GM18867 (cell line): Measurements from ENCODE around the gene CIBAR2.

Experiments
- ATAC-seq: cut with Tn5 transposase; IDR thresholded peaks from one replicate; pipeline ENCODE4 v1.9.1; 2021; ENCODE audit warnings: mild to moderate bottlenecking, moderate library complexity; ENCODE audit not compliant: unreplicated experiment

Gene CIBAR2

DNA sequence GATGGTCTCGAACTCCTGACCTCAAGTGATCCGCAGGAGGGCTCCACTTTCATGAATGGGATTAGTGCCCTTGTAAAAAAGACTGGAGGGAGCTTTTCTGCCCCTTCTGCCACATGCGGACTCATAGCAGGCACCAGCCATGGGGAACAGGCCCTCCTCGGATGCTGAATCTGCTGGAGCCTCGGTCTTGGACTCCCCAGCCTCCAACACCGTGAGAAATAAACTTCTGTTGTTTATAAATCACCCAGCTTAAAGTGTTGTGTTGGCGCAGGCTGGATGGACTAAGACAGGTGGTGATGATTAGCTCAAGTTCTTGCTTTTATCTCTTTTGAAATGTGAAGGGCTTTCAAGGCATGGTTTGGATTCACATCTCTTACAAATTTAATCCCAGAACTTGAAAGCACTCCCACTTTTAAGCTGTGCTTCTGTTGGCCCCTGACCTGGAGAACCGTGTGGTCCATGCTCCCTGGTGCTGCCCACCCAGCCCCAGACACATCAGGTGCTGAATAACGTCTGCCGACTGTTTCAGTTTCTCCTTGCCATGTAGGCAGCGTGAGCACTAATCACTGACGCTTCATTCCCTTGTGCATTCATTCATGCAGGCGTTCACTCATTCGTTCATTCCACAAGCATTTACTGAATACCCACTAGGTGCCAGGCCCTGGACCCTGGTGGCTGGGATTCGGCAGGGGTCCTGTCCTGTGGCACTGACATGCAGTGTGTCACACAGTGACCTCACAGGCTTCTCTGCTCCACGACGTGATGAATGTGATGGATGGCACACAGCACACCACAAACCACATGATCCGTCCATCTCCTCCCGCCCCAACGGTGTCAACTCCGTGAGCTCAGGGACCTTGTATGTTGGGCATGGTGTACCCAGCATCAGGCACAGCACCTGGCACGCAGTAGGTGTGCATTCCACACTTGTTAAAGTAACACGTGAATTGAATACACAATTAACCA, 8.9 kb downstream of the CIBAR2 start:
- no peak for ATAC-seq

- ATAC-seq, result no peak
Measured at GRCh38 chr16:85101956-85102630, 10.2 kb downstream of the CIBAR2 start.

GRCh38 chr16:85100265-85100664, 12.0 kb downstream of the CIBAR2 start:
- ATAC-seq, result no peak

- no peak for ATAC-seq
Measured at GRCh38 chr16:85098565-85098964, 13.7 kb downstream of the CIBAR2 start.

DNA sequence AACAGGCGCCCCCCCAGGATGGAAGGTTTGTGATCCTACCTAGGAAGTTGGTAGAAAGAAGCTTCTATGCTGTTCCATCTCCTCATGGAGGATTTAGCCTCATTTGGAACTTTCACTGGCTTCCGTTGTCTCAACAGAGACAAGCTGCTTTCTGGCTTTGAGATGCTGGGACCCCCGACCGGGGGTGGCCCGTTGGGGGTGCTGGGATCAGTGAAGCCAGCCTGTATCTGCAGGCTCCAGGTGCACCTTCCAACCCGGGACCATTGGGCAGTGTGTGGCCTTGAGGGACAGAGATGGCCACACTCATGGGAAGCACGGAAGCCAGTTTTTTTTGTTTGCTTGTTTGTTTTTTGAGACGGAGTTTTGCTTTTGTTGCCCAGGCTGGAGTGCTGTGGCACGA, 15.4 kb downstream of the CIBAR2 start:
- no peak for ATAC-seq

DNA sequence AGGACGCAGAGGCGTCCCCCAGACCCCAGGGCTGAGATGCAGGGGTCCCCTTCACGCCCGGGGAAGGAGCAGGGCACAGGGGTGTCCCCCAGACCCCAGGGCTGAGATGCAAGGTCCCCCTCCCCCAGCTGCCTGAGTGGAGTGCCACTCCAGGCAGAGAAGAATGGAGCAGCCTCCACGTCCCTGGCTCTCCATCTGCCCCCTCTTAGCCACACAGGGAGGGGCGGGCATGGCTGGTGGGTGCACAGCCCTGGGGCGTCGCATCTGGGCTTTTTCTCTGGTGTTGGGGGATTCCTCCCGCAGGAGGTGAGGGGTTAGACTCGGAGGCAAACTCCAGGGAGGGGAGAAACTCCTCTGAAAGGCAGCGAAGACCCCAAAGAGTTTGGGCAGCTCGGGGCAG, 17.5 kb downstream of the CIBAR2 start:
- ATAC-seq, result no peak

GRCh38 chr16:85094176-85094805, 18.0 kb downstream of the CIBAR2 start:
- ATAC-seq, result no peak

DNA sequence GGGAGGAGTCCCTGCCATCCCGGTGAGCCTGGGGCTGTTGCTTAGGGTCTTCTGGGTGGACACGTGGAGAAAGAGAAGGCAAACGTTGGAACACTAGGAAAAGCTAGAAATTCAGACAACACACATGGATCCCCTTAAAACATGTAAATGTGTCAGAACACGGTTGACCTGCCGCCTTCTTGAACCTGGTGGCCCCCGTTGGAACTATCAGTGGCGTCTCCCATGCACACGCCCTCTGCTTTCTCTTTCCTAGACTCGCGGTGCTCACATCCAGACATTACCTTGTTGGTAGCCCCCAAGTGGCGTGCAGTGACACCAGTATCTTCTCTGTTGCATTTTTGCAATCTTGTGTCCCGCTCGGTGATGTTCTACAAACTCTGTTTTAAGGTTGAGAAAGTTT, 18.6 kb downstream of the CIBAR2 start:
- ATAC-seq, result no peak

- ATAC-seq, result no peak
Measured at GRCh38 chr16:85092851-85093250, 19.4 kb downstream of the CIBAR2 start.

GRCh38 chr16:85092309-85092708, 20.0 kb downstream of the CIBAR2 start:
- ATAC-seq, result no peak

GRCh38 chr16:85091522-85091910, 20.8 kb downstream of the CIBAR2 start:
- ATAC-seq, result no peak

DNA sequence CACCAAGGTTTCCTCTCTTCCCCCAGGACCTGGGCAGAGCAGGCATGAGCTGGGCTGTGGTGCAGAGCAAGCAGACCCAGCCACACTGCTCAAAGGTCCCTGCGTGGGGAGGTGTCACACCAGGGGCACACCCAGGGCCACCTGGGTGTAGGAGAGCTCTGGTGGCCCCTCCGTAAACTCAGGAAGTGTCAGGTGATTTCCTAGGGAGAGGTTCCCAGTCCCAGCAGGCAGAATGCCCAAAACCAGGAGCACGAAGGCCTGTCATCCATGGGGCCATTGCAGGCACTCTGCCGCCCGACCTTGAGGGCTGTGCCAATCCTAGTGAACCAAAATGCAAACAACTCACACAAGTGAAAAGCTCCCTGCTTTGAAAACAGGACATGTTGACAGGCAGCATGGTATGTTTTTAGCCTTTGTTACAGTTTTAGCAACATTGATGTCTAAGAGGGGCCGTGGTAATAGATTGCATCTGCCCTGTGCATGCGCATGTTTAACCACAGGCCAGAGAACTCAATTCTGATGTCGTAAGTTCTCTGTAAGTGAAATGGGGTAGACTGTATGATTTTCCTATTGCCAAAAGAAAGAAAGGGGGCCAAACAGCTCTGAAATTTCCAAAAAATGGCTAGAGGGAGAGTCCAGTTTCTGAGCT, 21.3 kb downstream of the CIBAR2 start:
- ATAC-seq, result no peak

DNA sequence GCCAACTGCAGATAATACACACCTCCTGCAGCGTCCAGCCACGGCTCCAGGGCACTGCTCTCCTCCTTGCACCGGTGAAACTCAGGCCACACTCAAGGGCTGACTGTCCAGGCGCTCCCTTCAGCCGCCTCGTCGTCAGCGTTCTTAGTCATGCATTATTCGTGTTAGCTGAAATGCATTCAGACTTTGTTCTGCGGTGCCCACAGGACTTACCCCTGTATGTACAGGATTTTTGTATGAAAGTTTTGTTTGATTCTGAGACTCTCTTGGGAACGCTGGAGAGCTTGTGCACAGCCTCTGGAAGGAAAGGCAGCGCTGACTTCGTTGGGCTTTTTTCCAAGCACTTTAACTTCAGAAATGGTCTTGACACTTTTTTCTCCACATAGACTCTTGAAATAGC, 22.1 kb downstream of the CIBAR2 start:
- no peak for ATAC-seq

DNA sequence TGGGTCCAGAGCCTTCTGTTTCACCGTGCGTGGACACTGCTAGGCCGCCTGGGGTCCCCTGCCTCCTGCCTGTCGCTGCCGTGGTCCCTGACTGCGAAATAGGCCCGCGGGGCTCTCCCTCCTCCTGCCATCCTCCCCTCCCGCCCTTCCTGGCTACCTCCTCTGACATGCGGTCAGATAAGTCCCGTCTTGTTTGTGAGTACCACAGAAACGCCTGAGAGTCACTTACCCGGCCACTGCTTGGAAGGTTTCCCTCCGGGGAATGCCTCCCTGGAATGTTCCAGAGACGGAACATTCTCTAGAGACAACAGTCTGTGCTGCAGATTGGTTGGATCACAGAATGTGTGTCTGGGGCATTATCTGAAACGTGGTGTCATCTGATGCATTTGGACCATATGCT, 22.7 kb downstream of the CIBAR2 start:
- no peak for ATAC-seq

- no peak for ATAC-seq
Measured at GRCh38 chr16:85088570-85089199, 23.6 kb downstream of the CIBAR2 start.

- no peak for ATAC-seq
Measured at GRCh38 chr16:85087899-85088569, 24.2 kb downstream of the CIBAR2 start.

DNA sequence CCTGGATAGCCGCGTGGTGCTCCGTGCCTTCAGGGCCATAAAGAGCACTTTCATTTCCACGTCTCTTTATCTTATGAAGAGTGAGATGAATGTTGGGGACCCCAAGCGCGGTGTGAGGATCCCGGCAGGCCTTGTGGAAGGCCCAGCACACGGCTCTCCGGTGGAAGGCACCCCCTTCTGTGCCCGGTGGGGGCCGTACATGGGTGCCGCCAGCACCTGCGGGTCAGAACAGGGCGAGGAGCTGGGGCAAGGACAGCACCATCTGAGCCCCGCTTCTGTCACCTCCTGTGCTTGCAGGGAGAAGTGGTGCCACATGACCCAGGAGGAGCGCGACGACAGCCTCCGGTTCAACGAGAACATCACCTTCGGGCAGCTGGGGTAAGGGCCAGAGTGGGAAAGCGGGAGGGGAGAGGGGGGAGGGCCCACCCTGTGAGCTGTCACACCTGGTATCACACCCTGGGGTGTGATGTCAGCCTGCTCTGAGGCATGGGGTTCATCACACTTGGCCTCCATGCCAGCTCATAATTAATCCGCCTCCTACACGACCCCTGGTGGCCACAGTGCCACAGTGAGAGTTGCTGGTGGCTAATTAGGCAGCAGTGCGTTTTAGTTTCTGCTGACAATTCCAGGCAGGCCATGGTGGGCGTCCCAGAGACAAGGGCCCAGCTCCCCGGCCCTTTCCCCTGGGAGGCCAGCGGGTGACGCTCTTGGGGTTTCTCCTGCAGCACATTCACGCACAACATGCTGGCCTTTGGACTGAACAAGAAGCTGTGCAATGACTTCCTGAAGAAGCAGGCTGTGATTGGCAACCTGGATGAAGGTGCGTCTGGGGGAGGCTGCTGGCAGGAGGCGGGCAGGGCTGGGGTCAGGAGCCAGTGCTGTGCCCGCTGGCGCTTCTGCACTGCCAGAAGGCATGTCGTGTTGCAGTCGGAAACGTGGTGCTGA, 25.7 kb downstream of the CIBAR2 start:
- ATAC-seq, result peak; percentile 70

GRCh38 chr16:85085721-85086120, 26.6 kb downstream of the CIBAR2 start:
- no peak for ATAC-seq

DNA sequence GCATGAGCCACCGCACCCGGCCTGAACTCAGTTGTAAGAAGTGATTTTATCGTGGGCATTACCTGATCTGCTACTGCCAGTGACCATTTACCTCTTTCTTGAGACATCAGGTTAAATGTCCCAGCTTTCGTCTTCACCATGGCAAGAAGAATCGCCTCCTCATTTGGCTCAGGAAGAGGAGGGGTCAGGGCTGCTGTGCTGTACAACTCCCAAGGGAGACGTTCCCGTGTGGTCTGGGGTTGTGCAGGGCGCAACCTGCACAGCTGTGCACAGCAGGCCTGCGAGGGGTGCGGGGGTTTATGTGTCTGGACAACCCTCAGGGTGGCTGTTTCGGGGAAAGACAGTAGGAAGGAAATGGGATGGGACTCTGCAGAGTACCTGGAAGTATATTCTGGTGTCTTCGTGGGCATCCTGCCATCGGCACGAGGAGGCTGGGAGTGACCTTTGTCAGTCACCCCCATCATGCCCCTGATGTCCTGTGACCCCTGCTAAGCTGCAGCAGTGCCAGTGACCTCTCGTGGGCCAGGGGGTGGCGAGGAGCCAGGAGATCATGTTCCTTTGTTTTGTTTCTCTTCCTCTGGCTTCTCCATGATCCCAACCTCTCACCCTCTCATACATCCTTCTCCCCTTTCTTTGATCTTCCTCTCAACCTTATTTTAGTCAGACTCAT, 27.3 kb downstream of the CIBAR2 start:
- ATAC-seq, result no peak
